Skin of body (tissue), 2 donors: Measurements from ENCODE around the gene MAP4K4. TPM values are rescaled to one million over a fixed set of nuclear protein-coding genes. Genes with fewer than 3 reads are reported as not detected.

ENCODE experiments used
- DNase-seq: peaks from one replicate; lab custom pipeline; 2025; lab: John Stamatoyannopoulos, UW
- total RNA-seq: library from RNA; depleted of rRNA; stranded (reverse); fragments of >200 nt; gene quantifications from one replicate; pipeline ENCODE4 v1.2.3, GENCODE V29; 2014

Gene MAP4K4
- total RNA-seq, 1 donor from 2014 or later, result 78.7 TPM

- DNase-seq, result peak; percentile 22
Measured at GRCh38 chr2:101788995-101789970, 91.8 kb downstream of the MAP4K4 start.

- DNase-seq, result no peak
Measured at GRCh38 chr2:101790416-101790815, 92.9 kb downstream of the MAP4K4 start.

GRCh38 chr2:101790857-101791256 is 93.3 kb downstream of the MAP4K4 start:
- peak; percentile 96 for DNase-seq

- no peak for DNase-seq
Measured at GRCh38 chr2:101792208-101792607, 94.7 kb downstream of the MAP4K4 start.

- DNase-seq, result no peak
Measured at GRCh38 chr2:101793277-101793969, 95.9 kb downstream of the MAP4K4 start.

- no peak for DNase-seq
Measured at GRCh38 chr2:101794141-101794540, 96.6 kb downstream of the MAP4K4 start.

GRCh38 chr2:101795033-101795432 is 97.5 kb downstream of the MAP4K4 start:
- DNase-seq, result no peak

- DNase-seq, result no peak
Measured at GRCh38 chr2:101796825-101797600, 99.5 kb downstream of the MAP4K4 start.

- no peak for DNase-seq
Measured at GRCh38 chr2:101801496-101801895, 104.0 kb downstream of the MAP4K4 start.

GRCh38 chr2:101802329-101802728 is 104.8 kb downstream of the MAP4K4 start:
- no peak for DNase-seq

- DNase-seq, result no peak
Measured at GRCh38 chr2:101803128-101803527, 105.6 kb downstream of the MAP4K4 start.

GRCh38 chr2:101803945-101804696 is 106.6 kb downstream of the MAP4K4 start:
- DNase-seq, result no peak

GRCh38 chr2:101805152-101806088 is 107.9 kb downstream of the MAP4K4 start:
- peak; percentile 32 for DNase-seq

GRCh38 chr2:101806123-101806522 is 108.6 kb downstream of the MAP4K4 start:
- DNase-seq, result no peak

- DNase-seq, result no peak
Measured at GRCh38 chr2:101806701-101807100, 109.2 kb downstream of the MAP4K4 start.

- no peak for DNase-seq
Measured at GRCh38 chr2:101807242-101807641, 109.7 kb downstream of the MAP4K4 start.

GRCh38 chr2:101808006-101808562 is 110.6 kb downstream of the MAP4K4 start:
- no peak for DNase-seq

- DNase-seq, result peak; percentile 91
Measured at GRCh38 chr2:101809698-101810097, 112.2 kb downstream of the MAP4K4 start.

- no peak for DNase-seq
Measured at GRCh38 chr2:101811226-101812015, 113.9 kb downstream of the MAP4K4 start.
